Smooth muscle cell (in vitro differentiated cells): ENCODE results near the gene RPL32. TPM values are rescaled to one million over a fixed set of nuclear protein-coding genes. Genes with fewer than 3 reads are reported as not detected.

Experiments
- DNase-seq: peaks from one replicate; lab custom pipeline; 2025; ENCODE audit not compliant: unreplicated experiment; lab: John Stamatoyannopoulos, UW
- H2AFZ ChIP-seq: fragments of 200-600 bp; sonication (generic); 2 replicates; pipeline ENCODE4 v1.6.0; 2016; ENCODE audit warnings: antibody characterized with exemption, low read depth, mild to moderate bottlenecking
- H3F3A ChIP-seq: fragments of 200-600 bp; sonication (generic); 2 replicates; pipeline ENCODE4 v1.6.0; 2017; ENCODE audit warnings: antibody characterized with exemption, low read depth
- H3K27ac ChIP-seq: fragments of 200-600 bp; sonication (generic); 2 replicates; pipeline ENCODE4 v1.5.1; 2016; ENCODE audit warnings: low read depth, mild to moderate bottlenecking
- H3K27me3 ChIP-seq: fragments of 200-600 bp; sonication (generic); 2 replicates; pipeline ENCODE4 v1.6.1; 2016; ENCODE audit warnings: low read depth, mild to moderate bottlenecking
- H3K36me3 ChIP-seq: fragments of 200-600 bp; sonication (generic); 2 replicates; pipeline ENCODE4 v1.5.1; 2016; ENCODE audit warnings: low read depth
- H3K4me1 ChIP-seq: fragments of 200-600 bp; sonication (generic); 2 replicates; pipeline ENCODE4 v1.5.1; 2016; ENCODE audit warnings: low read depth
- H3K4me2 ChIP-seq: fragments of 200-600 bp; sonication (generic); 2 replicates; pipeline ENCODE4 v1.6.0; 2016; ENCODE audit warnings: mild to moderate bottlenecking
- H3K4me3 ChIP-seq: fragments of 200-600 bp; sonication (generic); 2 replicates; pipeline ENCODE4 v1.5.1; 2016; ENCODE audit warnings: mild to moderate bottlenecking
- H3K79me2 ChIP-seq: fragments of 200-600 bp; sonication (generic); 2 replicates; pipeline ENCODE4 v1.6.0; 2016; ENCODE audit warnings: low read depth, mild to moderate bottlenecking
- H3K9ac ChIP-seq: fragments of 200-600 bp; sonication (generic); 2 replicates; pipeline ENCODE4 v1.6.0; 2016; ENCODE audit warnings: low read depth
- H3K9me3 ChIP-seq: fragments of 200-600 bp; sonication (generic); replicated peaks from 2 replicates; pipeline ENCODE4 v1.5.1; 2016; ENCODE audit warnings: low read depth
- H4K20me1 ChIP-seq: fragments of 200-600 bp; sonication (generic); 2 replicates; pipeline ENCODE4 v1.6.0; 2016; ENCODE audit warnings: low read depth
- whole genome bisulfite sequencing: methylation state at CpG from one replicate; pipeline ENCODE4 v1.1.7; 2016; ENCODE audit warnings: low lambda C conversion rate; 5-methylcytosine and 5-hydroxymethylcytosine counted together
- polyA plus RNA-seq: library from polyadenylated mRNA; unstranded; fragments of >200 nt; fragmentation: Nextera tagmentation; extraction: Ambion mirVana; gene quantifications from 2 replicates; pipeline ENCODE4 v1.2.1, GENCODE V29; 2016
- total RNA-seq: library from RNA; depleted of rRNA; stranded (reverse); fragments of >200 nt; gene quantifications from 2 replicates; pipeline ENCODE4 v1.2.3, GENCODE V29; 2014
- TF ChIP-seq, protein P1 (sequence below): fragments of 200-600 bp; sonication (generic); IDR thresholded peaks from 2 replicates; pipeline ENCODE4 v1.5.1; 2017; ENCODE audit warnings: borderline replicate concordance, mild to moderate bottlenecking, antibody characterized with exemption; ENCODE audit not compliant: insufficient read depth, poor library complexity, severe bottlenecking

Gene RPL32
- total and polyA plus RNA-seq, 2 experiments from 2014 or later, result 744 to 1,486 TPM

DNA sequence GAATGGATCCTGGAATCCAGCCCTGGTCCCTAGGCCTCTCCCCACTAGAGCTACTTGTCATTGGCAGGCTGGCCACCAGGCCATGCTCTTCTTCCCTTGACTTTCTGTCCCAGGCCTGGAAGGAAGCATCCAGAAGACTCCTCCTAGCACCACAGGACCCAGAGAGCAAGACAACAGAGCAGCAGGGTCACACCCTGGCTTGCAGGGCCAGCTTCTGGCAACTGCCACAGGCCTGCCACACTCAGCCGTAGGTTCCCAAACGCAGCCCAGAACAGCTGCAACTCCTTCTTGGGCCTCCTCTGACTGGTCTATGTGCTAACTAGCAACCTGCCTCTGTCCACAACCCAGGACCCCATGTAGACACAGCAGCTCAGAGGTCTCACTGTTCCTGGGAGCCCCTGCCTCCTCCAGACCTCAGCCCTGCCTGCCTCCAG, 36.8 kb upstream of the RPL32 start:
- peaks cover 4% of the 10 kb centered on the region for H3K4me1 ChIP-seq
- no peak for DNase-seq
- no peak overlapping the region for H3K4me2 ChIP-seq
- no peaks in the 10 kb centered on the region for H3K36me3 ChIP-seq
- H3F3A ChIP-seq, result no peaks in the 10 kb centered on the region
- no peaks in the 10 kb centered on the region for H3K27me3 ChIP-seq
- H2AFZ ChIP-seq, result no peak overlapping the region
- H4K20me1 ChIP-seq, result no peaks in the 10 kb centered on the region
- TF ChIP-seq, protein P1, sequence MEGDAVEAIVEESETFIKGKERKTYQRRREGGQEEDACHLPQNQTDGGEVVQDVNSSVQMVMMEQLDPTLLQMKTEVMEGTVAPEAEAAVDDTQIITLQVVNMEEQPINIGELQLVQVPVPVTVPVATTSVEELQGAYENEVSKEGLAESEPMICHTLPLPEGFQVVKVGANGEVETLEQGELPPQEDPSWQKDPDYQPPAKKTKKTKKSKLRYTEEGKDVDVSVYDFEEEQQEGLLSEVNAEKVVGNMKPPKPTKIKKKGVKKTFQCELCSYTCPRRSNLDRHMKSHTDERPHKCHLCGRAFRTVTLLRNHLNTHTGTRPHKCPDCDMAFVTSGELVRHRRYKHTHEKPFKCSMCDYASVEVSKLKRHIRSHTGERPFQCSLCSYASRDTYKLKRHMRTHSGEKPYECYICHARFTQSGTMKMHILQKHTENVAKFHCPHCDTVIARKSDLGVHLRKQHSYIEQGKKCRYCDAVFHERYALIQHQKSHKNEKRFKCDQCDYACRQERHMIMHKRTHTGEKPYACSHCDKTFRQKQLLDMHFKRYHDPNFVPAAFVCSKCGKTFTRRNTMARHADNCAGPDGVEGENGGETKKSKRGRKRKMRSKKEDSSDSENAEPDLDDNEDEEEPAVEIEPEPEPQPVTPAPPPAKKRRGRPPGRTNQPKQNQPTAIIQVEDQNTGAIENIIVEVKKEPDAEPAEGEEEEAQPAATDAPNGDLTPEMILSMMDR, result no peak
- no peak overlapping the region for H3K27ac ChIP-seq
- no peak overlapping the region for H3K4me3 ChIP-seq
- 96% methylated on average over 2 of the region's 2 CpGs for WGBS
- no peaks in the 10 kb centered on the region for H3K9me3 ChIP-seq
- no peak overlapping the region for H3K9ac ChIP-seq
- no peaks in the 10 kb centered on the region for H3K79me2 ChIP-seq

DNA sequence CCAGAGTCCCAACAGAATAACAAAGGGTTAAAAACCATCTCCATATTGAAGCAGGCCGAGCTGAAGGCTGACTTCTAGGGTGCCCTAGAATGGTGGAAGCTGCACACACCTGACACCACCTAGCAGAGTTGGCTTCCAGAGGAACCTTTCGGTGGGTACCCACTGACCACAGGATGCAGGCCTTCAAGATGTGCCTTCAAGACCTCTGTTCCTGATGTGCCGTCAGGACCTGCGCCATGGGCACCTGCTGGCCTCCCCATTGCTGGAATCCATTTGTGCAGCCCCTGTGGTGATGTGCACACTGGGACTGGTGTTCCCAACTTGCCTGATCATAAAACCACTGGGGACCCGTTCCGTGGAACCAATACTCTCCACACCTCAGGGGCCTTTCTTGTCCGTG, 35.7 kb upstream of the RPL32 start:
- Histone ChIP-seq H3K36me3 (no peaks in the 10 kb centered on the region), H3K79me2 (no peaks in the 10 kb centered on the region), H3F3A (no peaks in the 10 kb centered on the region), H2AFZ (no peak overlapping the region), H3K4me1 (peaks cover 4% of the 10 kb centered on the region), H3K9ac (no peak overlapping the region), H3K9me3 (no peaks in the 10 kb centered on the region), H3K27me3 (no peaks in the 10 kb centered on the region), H3K27ac (no peak overlapping the region), H3K4me3 (no peak overlapping the region), H4K20me1 (no peaks in the 10 kb centered on the region), H3K4me2 (no peak overlapping the region)
- 93% methylated on average over 7 of the region's 7 CpGs for WGBS
- TF ChIP-seq, protein P1, result no peak
- no peak for DNase-seq

DNA sequence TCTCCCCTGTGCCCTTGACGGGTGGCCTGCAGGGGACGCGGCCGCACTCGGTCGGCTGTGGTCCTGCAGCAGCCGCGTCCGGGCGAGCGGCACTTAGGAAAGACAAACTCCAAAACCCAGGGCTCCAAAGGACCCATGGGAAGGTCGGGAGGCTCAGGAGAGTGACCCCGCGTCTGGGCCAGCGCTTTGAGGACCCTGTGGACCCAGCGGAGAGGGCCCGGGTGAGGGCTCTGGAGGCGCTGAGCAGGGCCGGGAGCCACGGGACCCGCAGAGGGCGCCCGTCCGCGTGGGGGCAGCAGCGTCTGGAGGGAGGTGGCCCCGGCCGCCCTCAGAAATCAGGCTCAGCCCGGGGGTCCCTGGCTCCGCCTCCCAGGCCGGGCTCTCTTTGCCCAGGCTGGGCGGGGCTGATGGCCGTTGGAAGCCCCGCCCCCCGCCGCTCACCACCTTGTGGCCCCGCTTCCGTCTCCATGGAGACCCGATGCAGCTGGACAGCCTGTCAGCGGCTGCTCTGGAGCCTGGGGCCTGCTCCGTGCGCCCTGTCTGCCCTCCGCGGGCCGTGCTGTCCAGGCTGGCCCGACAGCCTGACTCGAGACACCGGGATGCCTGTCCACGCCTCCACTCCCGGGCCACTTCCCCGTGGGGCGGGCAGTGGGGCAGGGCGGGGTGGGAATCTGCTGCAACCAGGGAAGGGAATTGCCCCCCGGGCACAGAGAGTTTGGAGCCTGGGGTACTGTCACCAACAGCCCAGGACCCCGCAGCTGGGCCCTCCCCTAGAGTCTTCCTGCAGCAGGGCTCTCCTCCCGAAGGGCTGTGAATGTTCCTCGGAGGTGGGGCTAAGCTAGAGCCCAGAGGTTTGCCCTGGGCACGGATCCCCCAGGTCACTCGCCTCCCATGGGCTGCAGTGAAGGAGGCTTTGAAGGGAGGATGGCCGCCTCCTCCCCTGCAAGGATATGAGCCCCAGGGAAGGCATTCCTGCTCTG, 34.8 kb upstream of the RPL32 start:
- H4K20me1 ChIP-seq, result no peaks in the 10 kb centered on the region
- peaks cover 4% of the 10 kb centered on the region for H3K4me1 ChIP-seq
- TF ChIP-seq, protein P1, result peak; percentile 25
- peak overlapping the region; percentile 47 for H3K4me3 ChIP-seq
- 19% methylated on average over 47 of the region's 60 CpGs for WGBS
- peak overlapping the region; percentile 90 for H2AFZ ChIP-seq
- no peak for DNase-seq
- no peak overlapping the region for H3K27ac ChIP-seq
- peak overlapping the region; percentile 85 for H3K4me2 ChIP-seq
- no peaks in the 10 kb centered on the region for H3F3A ChIP-seq
- H3K79me2 ChIP-seq, result no peaks in the 10 kb centered on the region
- peaks cover 4% of the 10 kb centered on the region for H3K27me3 ChIP-seq
- H3K9me3 ChIP-seq, result no peaks in the 10 kb centered on the region
- H3K36me3 ChIP-seq, result no peaks in the 10 kb centered on the region
- no peak overlapping the region for H3K9ac ChIP-seq
